GM12878 (cell line): ENCODE measurements around the gene LITAF. TPM values are rescaled to one million over a fixed set of nuclear protein-coding genes. Genes with fewer than 3 reads are reported as not detected.
A peak's percentile ranks its signal among the peaks of the same experiment; 100 is the strongest.

Source experiments
- CREM ChIP-seq: IDR thresholded peaks from 2 replicates; pipeline ENCODE4 v1.6.1; 2014; ENCODE audit warnings: antibody characterized with exemption, low read depth
- DPF2 ChIP-seq: fragments of 450-650 bp; IDR thresholded peaks from 2 replicates; pipeline ENCODE4 v1.6.1; 2017; ENCODE audit warnings: mild to moderate bottlenecking
- EED ChIP-seq: sonication (generic); IDR thresholded peaks from 2 replicates; pipeline ENCODE4 v1.6.1; 2016; ENCODE audit warnings: antibody characterized with exemption, low read depth
- HDGF ChIP-seq: fragments of 450-650 bp; IDR thresholded peaks from 2 replicates; pipeline ENCODE4 v1.6.1; 2016; ENCODE audit warnings: antibody characterized with exemption
- MEF2B ChIP-seq: fragments of 450-650 bp; IDR thresholded peaks from 2 replicates; pipeline ENCODE4 v1.6.1; 2018; ENCODE audit warnings: mild to moderate bottlenecking, moderate library complexity; ENCODE audit not compliant: partially characterized antibody, poor library complexity, severe bottlenecking
- MTA2 ChIP-seq: fragments of 450-650 bp; IDR thresholded peaks from 2 replicates; pipeline ENCODE4 v1.6.1; 2016; ENCODE audit warnings: low read depth, mild to moderate bottlenecking, moderate library complexity
- SMAD1 ChIP-seq: fragments of 450-650 bp; IDR thresholded peaks from 2 replicates; pipeline ENCODE4 v1.6.1; 2018; ENCODE audit warnings: mild to moderate bottlenecking, low read depth; ENCODE audit not compliant: partially characterized antibody
- SPI1 ChIP-seq: IDR thresholded peaks from 2 replicates; pipeline ENCODE4 v1.6.1; 2011; ENCODE audit warnings: low read depth, mild to moderate bottlenecking, low read length, moderate library complexity, borderline replicate concordance; ENCODE audit not compliant: insufficient read depth
- polyA plus RNA-seq, 11 experiments: library from polyadenylated mRNA; depleted of rRNA in 4 of 11; unstranded in 6 of 11; stranded (reverse) in 5 of 11; fragments of >200 nt; fragmentation: Nextera tagmentation in 4 of 11; fragmentation: Illumina TruSeq in 1 of 11; extraction: Ambion mirVana in 4 of 11; extraction: Trizol in 1 of 11; gene quantifications; 1 replicate in 1 of 11; 2 replicates in 10 of 11; pipeline versions ENCODE4 v1.2.1 to v1.2.3, GENCODE V29; 2011 to 2016; ENCODE audit warnings: inconsistent platforms in 2 of 11, missing spikeins in 2 of 11, low read depth in 1 of 11
- total RNA-seq, 4 experiments: library from RNA; depleted of rRNA in 3 of 4; stranded (reverse); fragments of >200 nt in 3 of 4; fragmentation: Illumina TruSeq in 1 of 4; extraction: Trizol in 1 of 4; gene quantifications; 2 replicates each; pipeline versions ENCODE4 v1.2.1 to v1.2.3, GENCODE V29; 2013 to 2021
- TF ChIP-seq, protein P1 (sequence below): IDR thresholded peaks from 2 replicates; pipeline ENCODE4 v1.6.1; 2011; ENCODE audit warnings: mild to moderate bottlenecking, low read depth, low read length, moderate library complexity; ENCODE audit not compliant: insufficient replicate concordance
- TF ChIP-seq, protein P2 (sequence below): IDR thresholded peaks from 2 replicates; pipeline ENCODE4 v1.6.1; 2012; ENCODE audit warnings: mild to moderate bottlenecking, low read depth, low read length
- TF ChIP-seq, protein P3 (sequence below): fragments of 450-650 bp; IDR thresholded peaks from 2 replicates; pipeline ENCODE4 v1.6.1; 2017; ENCODE audit warnings: antibody characterized with exemption, mild to moderate bottlenecking, moderate library complexity
- TF ChIP-seq, protein P4 (sequence below): IDR thresholded peaks from 2 replicates; pipeline ENCODE4 v1.6.1; 2011; ENCODE audit warnings: low read depth, low read length, improper control_type of control experiment, borderline replicate concordance

LITAF gene
- total and polyA plus RNA-seq, 10 of the 15 experiments (the other 5 are each of a cell fraction or from before 2014, with no cell fraction given) = 99.2 to 211 (median 147) TPM

DNA sequence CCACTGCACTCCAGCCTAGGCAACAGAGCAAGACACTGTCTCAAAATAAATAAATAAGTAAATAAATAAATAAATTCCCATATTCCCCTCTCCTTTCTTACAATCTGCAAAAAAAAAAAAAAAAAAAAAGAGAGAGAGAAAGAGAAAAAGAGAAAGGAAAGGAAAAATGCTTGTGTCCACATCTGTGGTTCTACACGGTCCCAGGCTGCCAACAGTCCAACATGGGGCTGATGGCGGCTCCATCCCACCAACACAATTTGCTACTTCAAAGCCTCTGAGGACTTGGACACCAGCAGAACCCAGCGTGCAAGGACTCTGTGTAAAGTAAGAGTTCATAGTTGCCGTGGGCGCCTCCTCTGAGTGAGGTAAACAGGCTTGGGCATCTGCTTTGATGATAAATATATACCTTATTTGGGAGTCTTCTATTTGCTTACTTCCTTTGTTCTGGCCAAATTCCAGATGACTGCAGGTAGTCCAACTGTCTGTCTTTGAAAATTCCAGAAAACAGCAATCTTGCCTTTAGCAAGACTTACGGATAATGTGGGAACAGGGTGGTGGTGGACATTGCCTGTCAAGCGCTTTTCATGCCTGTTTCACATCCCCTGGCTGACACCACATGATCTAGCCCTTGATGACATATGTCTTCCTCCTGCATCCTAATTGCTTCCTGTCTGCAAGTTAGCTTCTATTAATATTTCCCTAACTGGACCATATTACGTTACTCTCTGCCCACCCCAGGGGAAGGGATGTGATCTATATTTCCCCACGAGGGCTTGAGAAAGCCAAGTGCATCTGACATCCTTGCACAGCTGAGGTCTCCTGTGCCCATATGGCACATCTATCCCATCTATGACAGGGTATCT, 10.1 kb downstream of the LITAF start (continued):
- TF ChIP-seq, protein P1, sequence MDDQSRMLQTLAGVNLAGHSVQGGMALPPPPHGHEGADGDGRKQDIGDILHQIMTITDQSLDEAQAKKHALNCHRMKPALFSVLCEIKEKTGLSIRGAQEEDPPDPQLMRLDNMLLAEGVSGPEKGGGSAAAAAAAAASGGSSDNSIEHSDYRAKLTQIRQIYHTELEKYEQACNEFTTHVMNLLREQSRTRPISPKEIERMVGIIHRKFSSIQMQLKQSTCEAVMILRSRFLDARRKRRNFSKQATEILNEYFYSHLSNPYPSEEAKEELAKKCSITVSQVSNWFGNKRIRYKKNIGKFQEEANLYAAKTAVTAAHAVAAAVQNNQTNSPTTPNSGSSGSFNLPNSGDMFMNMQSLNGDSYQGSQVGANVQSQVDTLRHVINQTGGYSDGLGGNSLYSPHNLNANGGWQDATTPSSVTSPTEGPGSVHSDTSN = peak; percentile 17
- TF ChIP-seq SPI1 (peak; percentile 77; the same call in 1 of the 2 replicates), MTA2 (peak; percentile 86), HDGF (peak; percentile 45; the same call in 1 of the 2 replicates), EED (peak; percentile 77), SMAD1 (no peak), DPF2 (0 out of 2 replicates have a peak, but pooled peaks have one; percentile 22), CREM (peak; percentile 60; the same call in 1 of the 2 replicates), MEF2B (peak; percentile 37)
- TF ChIP-seq, protein P2, sequence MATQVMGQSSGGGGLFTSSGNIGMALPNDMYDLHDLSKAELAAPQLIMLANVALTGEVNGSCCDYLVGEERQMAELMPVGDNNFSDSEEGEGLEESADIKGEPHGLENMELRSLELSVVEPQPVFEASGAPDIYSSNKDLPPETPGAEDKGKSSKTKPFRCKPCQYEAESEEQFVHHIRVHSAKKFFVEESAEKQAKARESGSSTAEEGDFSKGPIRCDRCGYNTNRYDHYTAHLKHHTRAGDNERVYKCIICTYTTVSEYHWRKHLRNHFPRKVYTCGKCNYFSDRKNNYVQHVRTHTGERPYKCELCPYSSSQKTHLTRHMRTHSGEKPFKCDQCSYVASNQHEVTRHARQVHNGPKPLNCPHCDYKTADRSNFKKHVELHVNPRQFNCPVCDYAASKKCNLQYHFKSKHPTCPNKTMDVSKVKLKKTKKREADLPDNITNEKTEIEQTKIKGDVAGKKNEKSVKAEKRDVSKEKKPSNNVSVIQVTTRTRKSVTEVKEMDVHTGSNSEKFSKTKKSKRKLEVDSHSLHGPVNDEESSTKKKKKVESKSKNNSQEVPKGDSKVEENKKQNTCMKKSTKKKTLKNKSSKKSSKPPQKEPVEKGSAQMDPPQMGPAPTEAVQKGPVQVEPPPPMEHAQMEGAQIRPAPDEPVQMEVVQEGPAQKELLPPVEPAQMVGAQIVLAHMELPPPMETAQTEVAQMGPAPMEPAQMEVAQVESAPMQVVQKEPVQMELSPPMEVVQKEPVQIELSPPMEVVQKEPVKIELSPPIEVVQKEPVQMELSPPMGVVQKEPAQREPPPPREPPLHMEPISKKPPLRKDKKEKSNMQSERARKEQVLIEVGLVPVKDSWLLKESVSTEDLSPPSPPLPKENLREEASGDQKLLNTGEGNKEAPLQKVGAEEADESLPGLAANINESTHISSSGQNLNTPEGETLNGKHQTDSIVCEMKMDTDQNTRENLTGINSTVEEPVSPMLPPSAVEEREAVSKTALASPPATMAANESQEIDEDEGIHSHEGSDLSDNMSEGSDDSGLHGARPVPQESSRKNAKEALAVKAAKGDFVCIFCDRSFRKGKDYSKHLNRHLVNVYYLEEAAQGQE = no peak
- TF ChIP-seq, protein P3, sequence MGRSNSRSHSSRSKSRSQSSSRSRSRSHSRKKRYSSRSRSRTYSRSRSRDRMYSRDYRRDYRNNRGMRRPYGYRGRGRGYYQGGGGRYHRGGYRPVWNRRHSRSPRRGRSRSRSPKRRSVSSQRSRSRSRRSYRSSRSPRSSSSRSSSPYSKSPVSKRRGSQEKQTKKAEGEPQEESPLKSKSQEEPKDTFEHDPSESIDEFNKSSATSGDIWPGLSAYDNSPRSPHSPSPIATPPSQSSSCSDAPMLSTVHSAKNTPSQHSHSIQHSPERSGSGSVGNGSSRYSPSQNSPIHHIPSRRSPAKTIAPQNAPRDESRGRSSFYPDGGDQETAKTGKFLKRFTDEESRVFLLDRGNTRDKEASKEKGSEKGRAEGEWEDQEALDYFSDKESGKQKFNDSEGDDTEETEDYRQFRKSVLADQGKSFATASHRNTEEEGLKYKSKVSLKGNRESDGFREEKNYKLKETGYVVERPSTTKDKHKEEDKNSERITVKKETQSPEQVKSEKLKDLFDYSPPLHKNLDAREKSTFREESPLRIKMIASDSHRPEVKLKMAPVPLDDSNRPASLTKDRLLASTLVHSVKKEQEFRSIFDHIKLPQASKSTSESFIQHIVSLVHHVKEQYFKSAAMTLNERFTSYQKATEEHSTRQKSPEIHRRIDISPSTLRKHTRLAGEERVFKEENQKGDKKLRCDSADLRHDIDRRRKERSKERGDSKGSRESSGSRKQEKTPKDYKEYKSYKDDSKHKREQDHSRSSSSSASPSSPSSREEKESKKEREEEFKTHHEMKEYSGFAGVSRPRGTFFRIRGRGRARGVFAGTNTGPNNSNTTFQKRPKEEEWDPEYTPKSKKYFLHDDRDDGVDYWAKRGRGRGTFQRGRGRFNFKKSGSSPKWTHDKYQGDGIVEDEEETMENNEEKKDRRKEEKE = no peak
- TF ChIP-seq, protein P4, sequence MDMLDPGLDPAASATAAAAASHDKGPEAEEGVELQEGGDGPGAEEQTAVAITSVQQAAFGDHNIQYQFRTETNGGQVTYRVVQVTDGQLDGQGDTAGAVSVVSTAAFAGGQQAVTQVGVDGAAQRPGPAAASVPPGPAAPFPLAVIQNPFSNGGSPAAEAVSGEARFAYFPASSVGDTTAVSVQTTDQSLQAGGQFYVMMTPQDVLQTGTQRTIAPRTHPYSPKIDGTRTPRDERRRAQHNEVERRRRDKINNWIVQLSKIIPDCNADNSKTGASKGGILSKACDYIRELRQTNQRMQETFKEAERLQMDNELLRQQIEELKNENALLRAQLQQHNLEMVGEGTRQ = peak; percentile 25; the same call in 1 of the 2 replicates
- TF ChIP-seq, all 136 proteins: peak for 32
